Small intestine (tissue), 7 donors: ENCODE results near the gene CD37. TPM values are rescaled to one million over a fixed set of nuclear protein-coding genes. Genes with fewer than 3 reads are reported as not detected.
A peak's percentile ranks its signal among the peaks of the same experiment; 100 is the strongest.

Experiments used
- DNase-seq, 2 donors: peaks; one replicate each; pipeline versions ENCODE4 v3.0.0 to v3.0.0-alpha.2; 2013
- FAIRE-seq: peaks from 2 replicates; lab custom pipeline; 2012; peaks lifted over from hg19 to GRCh38; lab: Jason Lieb, UNC
- H3K27ac ChIP-seq, 3 donors: one replicate each; pipeline ENCODE4 v1.5.1; 2013; ENCODE audit warnings: low read length in 2 of 3, mild to moderate bottlenecking in 2 of 3, control low read depth in 1 of 3, inconsistent platforms in 1 of 3, low read depth in 1 of 3, moderate library complexity in 1 of 3
- H3K27me3 ChIP-seq, 3 donors: one replicate each; pipeline ENCODE4 v1.6.1; 2013; ENCODE audit warnings: low read length in 3 of 3, inconsistent platforms in 1 of 3; ENCODE audit not compliant: control insufficient read depth in 3 of 3, insufficient read depth in 3 of 3
- H3K36me3 ChIP-seq, 3 donors: one replicate each; pipeline ENCODE4 v1.6.1; 2013; ENCODE audit warnings: low read length in 3 of 3, inconsistent platforms in 1 of 3, low read depth in 1 of 3, mild to moderate bottlenecking in 1 of 3, moderate library complexity in 1 of 3; ENCODE audit not compliant: control insufficient read depth in 3 of 3, insufficient read depth in 2 of 3
- H3K4me1 ChIP-seq, 3 donors: one replicate each; pipeline ENCODE4 v1.6.1; 2013; ENCODE audit warnings: low read length in 2 of 3, inconsistent platforms in 1 of 3, low read depth in 1 of 3, mild to moderate bottlenecking in 1 of 3, moderate library complexity in 1 of 3; ENCODE audit not compliant: control insufficient read depth in 3 of 3, insufficient read depth in 2 of 3
- H3K4me3 ChIP-seq, 3 donors: one replicate each; pipeline ENCODE4 v1.5.1; 2013; ENCODE audit warnings: low read length in 3 of 3, control low read depth in 1 of 3, inconsistent platforms in 1 of 3, low read depth in 1 of 3, mild to moderate bottlenecking in 1 of 3, moderate library complexity in 1 of 3
- H3K9me3 ChIP-seq, 2 donors: one replicate each; pipeline ENCODE4 v1.6.1; 2013; ENCODE audit warnings: low read depth in 1 of 2, low read length in 1 of 2; ENCODE audit not compliant: control insufficient read depth in 2 of 2, insufficient read depth in 1 of 2
- WGBS, 3 donors: extraction: QIAGEN DNeasy Blood & Tissue Kit; methylation state at CpG; one replicate each; pipeline ENCODE4 v1.1.7; 2013; 5-methylcytosine and 5-hydroxymethylcytosine counted together
- polyA plus RNA-seq, 4 donors: library from polyadenylated mRNA; stranded (reverse) in 3 of 4; unstranded in 1 of 4; fragments of 200-250 nt in 3 of 4; fragments of 120-200 nt in 1 of 4; gene quantifications; one replicate each; pipeline versions ENCODE4 v1.2.1 to v1.2.3, GENCODE V29; 2013
- donor health status: healthy with polysubstance abuse.
- donor health status: control.
- donor health status: control.
- donor health status: Bipolar disorder and iron deficiency.
- donor health status: healthy.

Gene CD37
- polyA plus RNA-seq, 4 donors: 2.7 to 11.6 (median 6.9) TPM

DNA sequence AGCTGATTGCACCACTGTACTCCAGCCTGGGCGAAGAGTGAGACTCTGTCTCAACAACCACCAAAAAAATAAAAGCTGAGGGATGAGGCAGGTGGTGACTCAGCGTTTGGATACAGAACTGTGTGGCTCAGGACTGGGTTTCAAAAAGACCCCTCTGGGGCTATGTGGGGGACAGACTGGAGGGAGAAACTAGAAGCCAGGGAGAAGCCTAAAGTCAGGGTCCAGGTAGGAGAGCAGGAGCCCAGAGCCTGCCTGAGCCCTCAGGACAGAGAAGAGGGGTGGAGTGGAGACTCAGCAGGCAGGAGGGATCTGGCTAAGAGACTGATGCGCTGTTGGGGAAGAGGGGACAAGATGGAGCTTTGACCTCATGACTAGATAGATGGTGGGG lies 1.8 kb upstream of the CD37 start:
- 68 to 85% (median 82%) methylated on average over 3 of the region's 3 CpGs for WGBS, 3 donors
- Histone ChIP-seq H3K36me3 (no peaks in the 10 kb centered on the region), H3K4me3 (no peak overlapping the region), H3K4me1 (no peaks in the 10 kb centered on the region), H3K27ac (peak overlapping the region in 1 of 3 donors; percentile 35), H3K9me3 (no peaks in the 10 kb centered on the region), H3K27me3 (peaks cover 0 to 18% (median 0%) of the 10 kb centered on the region in 3 donors)
- DNase-seq: no peak
- FAIRE-seq: no peak

- WGBS, 3 donors: 22 to 47% (median 26%) methylated on average over 6 to 8 of the region's 8 CpGs
- Histone ChIP-seq H3K4me1 (no peaks in the 10 kb centered on the region), H3K27ac (peak overlapping the region in 2 of 3 donors; percentile 34 to 35), H3K27me3 (peaks cover 0 to 20% (median 0%) of the 10 kb centered on the region in 3 donors), H3K9me3 (no peaks in the 10 kb centered on the region), H3K36me3 (no peaks in the 10 kb centered on the region), H3K4me3 (no peak overlapping the region)
- no peak for FAIRE-seq
- peak in 1 of 2 donors; percentile 25 for DNase-seq
These were observed 1.4 kb upstream of the CD37 start for GRCh38 chr19:49333811-49334288.

GRCh38 chr19:49335784-49336481 lies 727 bp downstream of the CD37 start:
- WGBS, 3 donors: 75 to 85% (median 77%) methylated on average over 14 of the region's 14 CpGs
- peaks cover 0 to 37% (median 0%) of the 10 kb centered on the region in 3 donors for H3K27me3 ChIP-seq
- DNase-seq (no peak), FAIRE-seq (no peak)
- H3K36me3 ChIP-seq: peaks cover 0 to 4% (median 0%) of the 10 kb centered on the region in 3 donors
- H3K4me3 ChIP-seq: peak overlapping the region in 2 of 3 donors; percentile 38 to 46
- peak overlapping the region in 2 of 3 donors; percentile 69 to 85 for H3K27ac ChIP-seq
- no peaks in the 10 kb centered on the region for H3K9me3 ChIP-seq
- H3K4me1 ChIP-seq: peaks cover 0 to 12% (median 7%) of the 10 kb centered on the region in 3 donors

DNA sequence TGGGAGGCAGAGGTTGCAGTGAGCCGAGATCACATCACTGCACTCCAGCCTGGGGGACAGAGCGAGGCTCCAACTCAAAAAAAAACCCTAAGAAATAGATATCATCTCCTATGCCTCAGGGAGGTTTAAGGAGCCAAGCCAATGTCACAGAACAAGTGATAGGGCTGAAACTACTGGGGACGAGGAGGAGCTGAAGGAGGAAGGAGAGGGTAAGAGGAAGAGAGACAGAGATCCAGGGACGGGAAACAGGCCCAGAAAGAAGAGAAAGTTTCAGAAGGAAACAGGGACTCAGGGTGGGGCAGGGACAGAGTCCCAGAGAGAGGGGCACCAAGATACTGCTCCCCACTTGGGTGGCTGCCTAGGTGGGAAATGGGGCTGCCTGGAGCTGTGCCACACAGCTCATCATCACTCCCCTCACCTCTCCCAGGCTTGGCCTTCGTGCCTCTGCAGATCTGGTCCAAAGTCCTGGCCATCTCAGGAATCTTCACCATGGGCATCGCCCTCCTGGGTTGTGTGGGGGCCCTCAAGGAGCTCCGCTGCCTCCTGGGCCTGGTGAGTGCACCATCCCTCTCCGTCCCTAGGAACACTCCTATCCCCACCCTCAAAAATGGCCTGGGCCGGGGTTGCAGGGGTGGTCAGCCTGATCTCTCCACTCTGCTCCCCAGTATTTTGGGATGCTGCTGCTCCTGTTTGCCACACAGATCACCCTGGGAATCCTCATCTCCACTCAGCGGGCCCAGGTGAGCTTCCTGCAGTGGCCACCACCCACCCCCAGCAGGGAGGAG lies 1.5 kb downstream of the CD37 start:
- 83 to 84% (median 84%) methylated on average over 9 to 10 of the region's 10 CpGs for WGBS, 3 donors
- peaks cover 0 to 10% (median 0%) of the 10 kb centered on the region in 3 donors for H3K36me3 ChIP-seq
- no peak overlapping the region for H3K27ac ChIP-seq

DNA sequence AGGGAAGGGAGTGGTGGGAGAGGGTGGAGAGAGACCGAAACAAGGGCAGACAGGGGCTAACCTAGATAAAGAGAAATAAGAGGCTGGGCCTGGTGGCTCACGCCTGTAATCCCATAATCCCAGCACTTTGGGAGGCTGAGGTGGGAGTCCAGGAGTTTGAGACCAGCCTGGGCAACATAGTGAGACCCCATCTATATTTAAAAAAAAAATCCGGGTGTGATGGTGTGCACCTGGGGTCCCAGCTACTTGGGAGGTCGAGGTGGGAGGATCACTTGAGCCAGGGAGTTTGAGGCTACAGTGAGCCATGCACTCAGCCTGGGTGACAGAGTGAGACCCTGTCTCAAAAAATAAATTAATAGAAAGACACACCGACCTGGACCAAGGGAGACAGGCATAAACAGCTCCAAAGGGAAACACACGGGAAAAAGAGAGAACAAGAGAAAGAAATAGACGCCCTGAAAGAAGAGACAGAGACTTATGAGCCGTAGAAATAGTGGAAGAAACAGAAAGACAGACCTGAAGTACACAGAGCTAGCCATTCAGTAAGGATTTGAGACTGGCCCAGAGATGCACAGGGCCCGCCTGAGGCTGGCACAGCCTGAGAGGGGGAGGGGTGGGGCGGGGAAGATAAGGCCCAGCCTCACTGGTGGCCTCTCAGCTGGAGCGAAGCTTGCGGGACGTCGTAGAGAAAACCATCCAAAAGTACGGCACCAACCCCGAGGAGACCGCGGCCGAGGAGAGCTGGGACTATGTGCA lies 2.2 kb downstream of the CD37 start:
- no peaks in the 10 kb centered on the region for H3K9me3 ChIP-seq
- DNase-seq (no peak), FAIRE-seq (no peak)
- peaks cover 0 to 37% (median 0%) of the 10 kb centered on the region in 3 donors for H3K27me3 ChIP-seq
- 44 to 71% (median 62%) methylated on average over 18 to 19 of the region's 19 CpGs for WGBS, 3 donors
- H3K4me1 ChIP-seq: peaks cover 0 to 14% (median 7%) of the 10 kb centered on the region in 3 donors
- H3K27ac ChIP-seq: no peak overlapping the region
- no peak overlapping the region for H3K4me3 ChIP-seq
- H3K36me3 ChIP-seq: peaks cover 0 to 12% (median 0%) of the 10 kb centered on the region in 3 donors

More for the DNA sequence above, 1.5 kb downstream of the CD37 start:
- FAIRE-seq: no peak
- H3K9me3 ChIP-seq: no peaks in the 10 kb centered on the region
- H3K4me1 ChIP-seq: peaks cover 0 to 14% (median 7%) of the 10 kb centered on the region in 3 donors
- no peak for DNase-seq
- H3K27me3 ChIP-seq: peaks cover 0 to 37% (median 0%) of the 10 kb centered on the region in 3 donors
- no peak overlapping the region for H3K4me3 ChIP-seq

GRCh38 chr19:49338023-49338677 lies 2.9 kb downstream of the CD37 start:
- Histone ChIP-seq H3K9me3 (no peaks in the 10 kb centered on the region), H3K27ac (no peak overlapping the region), H3K4me1 (peaks cover 0 to 14% (median 7%) of the 10 kb centered on the region in 3 donors), H3K36me3 (peaks cover 0 to 15% (median 2%) of the 10 kb centered on the region in 3 donors), H3K27me3 (peaks cover 0 to 37% (median 0%) of the 10 kb centered on the region in 3 donors), H3K4me3 (no peak overlapping the region)
- no peak for FAIRE-seq
- DNase-seq: no peak
- 16 to 37% (median 36%) methylated on average over 32 to 34 of the region's 34 CpGs for WGBS, 3 donors

GRCh38 chr19:49338691-49339300 lies 3.6 kb downstream of the CD37 start:
- DNase-seq: peak; percentile 64 to 86
- H3K27ac ChIP-seq: peak overlapping the region in 1 of 3 donors; percentile 32
- no peaks in the 10 kb centered on the region for H3K9me3 ChIP-seq
- H3K4me3 ChIP-seq: peak overlapping the region in 1 of 3 donors; percentile 17
- peaks cover 0 to 14% (median 7%) of the 10 kb centered on the region in 3 donors for H3K4me1 ChIP-seq
- H3K27me3 ChIP-seq: peaks cover 0 to 35% (median 0%) of the 10 kb centered on the region in 3 donors
- WGBS, 3 donors: 7 to 40% (median 38%) methylated on average over 28 to 30 of the region's 30 CpGs
- FAIRE-seq: no peak
- H3K36me3 ChIP-seq: peaks cover 0 to 17% (median 2%) of the 10 kb centered on the region in 3 donors
